Activated T-helper 17 cell treated with anti-CD3 and anti-CD28 coated beads, Interleukin-2, amount 50 U/mL, for 72 hours (primary cell): ENCODE results near the gene LCN12. TPM values are rescaled to one million over a fixed set of nuclear protein-coding genes. Genes with fewer than 3 reads are reported as not detected.

Source experiments
- ATAC-seq: fragments of 150-1000 bp; cut with Tn5 transposase; replicated peaks from 2 replicates; pipeline ENCODE4 v1.10.0; 2021; ENCODE audit warnings: mild to moderate bottlenecking, moderate library complexity
- H3K27ac Mint-ChIP-seq: one replicate; pipeline ENCODE4 v1.8.0; 2022; ENCODE audit warnings: mixed read lengths
- H3K27me3 Mint-ChIP-seq: one replicate; pipeline ENCODE4 v1.8.0; 2022; ENCODE audit warnings: mixed read lengths
- H3K36me3 Mint-ChIP-seq: one replicate; pipeline ENCODE4 v1.8.0; 2022; ENCODE audit warnings: low read depth, mild to moderate bottlenecking, mixed read lengths
- H3K4me1 Mint-ChIP-seq: one replicate; pipeline ENCODE4 v1.8.0; 2022; ENCODE audit warnings: mixed read lengths
- H3K4me3 Mint-ChIP-seq: one replicate; pipeline ENCODE4 v1.8.0; 2022; ENCODE audit warnings: mild to moderate bottlenecking, mixed read lengths
- H3K9me3 Mint-ChIP-seq: one replicate; pipeline ENCODE4 v1.8.0; 2022; ENCODE audit warnings: mixed read lengths
- total RNA-seq, 2 donors: library from RNA; stranded (reverse); gene quantifications; one replicate each; pipeline ENCODE4 v1.2.3, GENCODE V29; 2022

LCN12 gene
- total RNA-seq, 2 donors from 2014 or later, result 0.54 to 2.4 TPM

DNA sequence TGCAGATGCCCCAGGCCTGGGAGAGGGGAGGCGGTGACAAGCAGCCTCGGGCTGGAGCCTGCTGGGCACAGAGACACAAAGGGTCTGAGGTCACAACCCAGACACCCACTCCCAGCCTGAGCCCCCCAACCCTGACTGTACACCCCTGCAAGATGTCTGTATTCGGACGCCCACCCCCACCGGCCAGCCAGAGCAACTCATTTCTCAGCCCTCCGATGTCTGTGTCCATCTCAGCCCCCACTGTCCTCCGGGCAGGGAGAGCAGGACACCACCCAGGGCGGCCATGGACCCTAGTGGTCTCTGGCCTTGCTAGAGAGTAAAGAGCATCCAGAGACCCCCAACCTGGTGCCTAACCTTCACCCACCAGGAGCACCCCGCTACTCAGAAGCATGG, 3.9 kb downstream of the LCN12 start:
- Mint-ChIP-seq H3K27ac (no peak overlapping the region), H3K36me3 (no peaks in the 10 kb centered on the region), H3K4me1 (peaks cover 9% of the 10 kb centered on the region), H3K4me3 (no peak overlapping the region), H3K9me3 (peaks cover 8% of the 10 kb centered on the region), H3K27me3 (no peaks in the 10 kb centered on the region)
- ATAC-seq, result no peak

DNA sequence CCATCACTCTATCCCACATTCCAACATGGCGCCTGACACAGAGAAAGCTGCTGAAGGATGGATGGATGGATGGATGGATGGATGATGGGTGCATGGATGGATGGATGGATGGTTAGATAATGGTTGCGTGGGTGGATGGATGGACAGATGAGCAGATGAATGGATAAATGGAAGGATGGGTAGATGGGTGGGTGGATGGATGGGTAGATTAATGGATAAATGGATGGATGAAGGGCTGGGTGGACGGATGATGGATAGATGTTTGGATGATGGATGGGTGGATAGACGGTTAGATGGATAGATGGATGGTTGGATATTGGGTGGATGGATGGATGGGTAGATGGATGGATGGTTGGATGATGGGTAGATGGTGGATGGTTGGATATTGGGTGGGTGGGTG, 4.5 kb downstream of the LCN12 start:
- no peaks in the 10 kb centered on the region for H3K36me3 Mint-ChIP-seq
- ATAC-seq, result no peak
- H3K4me3 Mint-ChIP-seq, result no peak overlapping the region
- peak overlapping the region; percentile 36 for H3K27ac Mint-ChIP-seq
- peaks cover 9% of the 10 kb centered on the region for H3K4me1 Mint-ChIP-seq
- H3K9me3 Mint-ChIP-seq, result peaks cover 8% of the 10 kb centered on the region
- H3K27me3 Mint-ChIP-seq, result no peaks in the 10 kb centered on the region

DNA sequence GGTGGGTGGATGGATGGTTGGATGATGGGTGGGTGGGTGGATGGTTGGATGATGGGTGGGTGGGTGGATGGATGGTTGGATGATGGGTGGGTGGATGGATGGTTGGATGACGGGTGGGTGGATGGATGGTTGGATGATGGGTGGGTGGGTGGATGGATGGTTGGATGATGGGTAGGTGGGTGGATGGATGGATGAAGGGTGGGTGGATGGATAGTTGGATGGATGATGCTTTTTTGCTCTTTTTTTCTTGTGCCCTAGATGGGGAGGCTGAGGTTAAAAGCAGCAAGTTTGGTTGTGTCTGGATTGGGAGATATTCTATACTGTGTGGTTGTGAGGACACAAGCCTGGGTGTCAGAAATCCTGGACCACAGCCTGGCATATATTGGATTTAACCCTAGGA, 5.4 kb downstream of the LCN12 start:
- no peak overlapping the region for H3K27ac Mint-ChIP-seq
- no peaks in the 10 kb centered on the region for H3K36me3 Mint-ChIP-seq
- H3K9me3 Mint-ChIP-seq, result peaks cover 8% of the 10 kb centered on the region
- H3K4me1 Mint-ChIP-seq, result peaks cover 9% of the 10 kb centered on the region
- no peak overlapping the region for H3K4me3 Mint-ChIP-seq
- ATAC-seq, result no peak
- no peaks in the 10 kb centered on the region for H3K27me3 Mint-ChIP-seq

DNA sequence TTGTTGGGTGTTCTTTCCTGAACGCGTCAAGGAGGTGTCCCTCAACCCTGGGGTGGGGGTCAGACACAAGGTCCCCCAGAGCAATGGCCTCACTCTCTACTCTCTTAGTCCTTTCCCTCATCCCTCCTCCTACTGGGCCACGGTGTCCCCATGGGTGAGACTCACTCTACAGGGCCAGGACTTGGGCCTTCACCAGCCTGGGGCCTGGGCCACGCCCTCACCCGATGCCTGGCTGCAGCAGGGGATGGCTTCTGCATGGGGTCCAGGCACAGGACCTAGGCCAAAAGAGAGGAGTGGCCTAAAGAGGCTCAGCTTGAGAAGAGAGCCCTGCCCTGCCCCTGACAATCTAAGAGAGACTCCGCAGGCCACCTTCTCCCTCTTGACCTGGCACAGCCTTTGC, 5.8 kb downstream of the LCN12 start:
- Mint-ChIP-seq H3K27me3 (no peaks in the 10 kb centered on the region), H3K9me3 (peaks cover 8% of the 10 kb centered on the region), H3K4me1 (peaks cover 9% of the 10 kb centered on the region), H3K27ac (no peak overlapping the region), H3K4me3 (no peak overlapping the region), H3K36me3 (no peaks in the 10 kb centered on the region)
- no peak for ATAC-seq

DNA sequence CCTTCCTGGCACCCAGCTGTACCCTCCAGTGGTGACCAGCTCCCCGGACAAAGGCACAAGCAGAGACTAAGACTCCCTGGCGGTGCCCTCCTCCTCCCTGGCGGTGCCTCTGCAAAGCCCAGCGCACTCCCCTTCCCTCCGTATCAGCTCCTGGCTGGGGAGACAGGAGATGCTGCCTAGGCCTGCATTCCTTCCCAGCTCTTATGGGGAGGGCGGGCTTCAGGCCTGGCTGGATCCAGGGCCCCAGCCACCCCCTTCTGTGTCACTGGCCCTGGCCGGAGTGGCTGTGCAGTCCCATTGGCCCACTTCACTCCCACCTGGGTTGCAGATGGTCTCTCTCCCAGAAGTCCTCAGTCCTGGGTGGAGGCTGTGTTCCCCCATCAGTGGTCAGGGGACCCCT, 6.4 kb downstream of the LCN12 start:
- H3K27ac Mint-ChIP-seq, result no peak overlapping the region
- no peaks in the 10 kb centered on the region for H3K36me3 Mint-ChIP-seq
- H3K9me3 Mint-ChIP-seq, result peaks cover 8% of the 10 kb centered on the region
- H3K4me3 Mint-ChIP-seq, result no peak overlapping the region
- no peaks in the 10 kb centered on the region for H3K27me3 Mint-ChIP-seq
- no peak for ATAC-seq
- peaks cover 9% of the 10 kb centered on the region for H3K4me1 Mint-ChIP-seq

DNA sequence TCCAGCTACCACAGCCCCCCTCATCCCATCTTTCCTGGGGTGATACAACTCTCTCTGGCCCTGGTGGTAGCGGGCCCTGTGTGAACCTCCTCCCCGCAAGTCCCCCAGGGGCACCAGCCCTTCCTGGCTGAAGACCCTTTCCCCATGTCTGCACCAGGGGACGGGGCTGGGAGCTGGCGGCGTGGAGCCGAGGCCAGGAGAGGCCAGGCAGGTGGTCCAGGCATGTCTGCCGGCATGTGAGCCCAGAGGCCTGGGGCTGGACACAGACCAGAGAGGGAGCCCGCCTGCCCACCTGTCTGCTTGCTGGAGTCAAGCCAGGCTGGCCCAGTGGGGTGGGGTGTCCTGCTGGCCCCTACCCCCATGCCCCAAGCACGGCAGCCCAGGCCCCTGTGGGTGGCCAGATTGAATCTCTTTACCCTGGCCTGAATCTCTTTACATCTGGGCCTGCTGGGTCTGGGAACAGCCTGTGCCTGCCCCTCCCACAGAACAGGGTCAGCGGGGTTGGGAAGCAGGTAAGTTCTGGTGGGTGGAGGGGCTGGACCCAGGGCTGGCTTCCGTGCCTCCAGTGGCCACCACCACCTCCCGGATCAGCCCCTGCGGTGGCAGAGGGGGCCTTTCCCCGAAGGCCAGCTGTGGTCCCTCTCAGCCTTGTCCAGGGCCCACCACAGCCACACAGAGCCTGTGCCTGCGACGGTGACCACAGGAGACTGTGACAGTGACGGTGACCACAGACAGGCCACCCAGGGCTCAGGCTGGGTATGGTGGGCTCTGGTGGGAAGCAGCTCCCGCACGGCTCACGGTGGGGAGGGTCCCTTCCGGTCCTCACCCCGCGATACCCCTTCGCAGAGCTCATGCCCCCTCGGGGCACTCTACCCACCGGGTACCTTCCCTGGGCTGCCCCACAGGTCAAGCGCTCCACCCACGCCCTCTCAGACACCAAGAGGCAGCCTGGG, 7.1 kb downstream of the LCN12 start:
- peaks cover 8% of the 10 kb centered on the region for H3K9me3 Mint-ChIP-seq
- H3K4me1 Mint-ChIP-seq, result peaks cover 9% of the 10 kb centered on the region
- no peak overlapping the region for H3K27ac Mint-ChIP-seq
- H3K27me3 Mint-ChIP-seq, result no peaks in the 10 kb centered on the region
- ATAC-seq, result no peak
- H3K36me3 Mint-ChIP-seq, result no peaks in the 10 kb centered on the region
- no peak overlapping the region for H3K4me3 Mint-ChIP-seq

DNA sequence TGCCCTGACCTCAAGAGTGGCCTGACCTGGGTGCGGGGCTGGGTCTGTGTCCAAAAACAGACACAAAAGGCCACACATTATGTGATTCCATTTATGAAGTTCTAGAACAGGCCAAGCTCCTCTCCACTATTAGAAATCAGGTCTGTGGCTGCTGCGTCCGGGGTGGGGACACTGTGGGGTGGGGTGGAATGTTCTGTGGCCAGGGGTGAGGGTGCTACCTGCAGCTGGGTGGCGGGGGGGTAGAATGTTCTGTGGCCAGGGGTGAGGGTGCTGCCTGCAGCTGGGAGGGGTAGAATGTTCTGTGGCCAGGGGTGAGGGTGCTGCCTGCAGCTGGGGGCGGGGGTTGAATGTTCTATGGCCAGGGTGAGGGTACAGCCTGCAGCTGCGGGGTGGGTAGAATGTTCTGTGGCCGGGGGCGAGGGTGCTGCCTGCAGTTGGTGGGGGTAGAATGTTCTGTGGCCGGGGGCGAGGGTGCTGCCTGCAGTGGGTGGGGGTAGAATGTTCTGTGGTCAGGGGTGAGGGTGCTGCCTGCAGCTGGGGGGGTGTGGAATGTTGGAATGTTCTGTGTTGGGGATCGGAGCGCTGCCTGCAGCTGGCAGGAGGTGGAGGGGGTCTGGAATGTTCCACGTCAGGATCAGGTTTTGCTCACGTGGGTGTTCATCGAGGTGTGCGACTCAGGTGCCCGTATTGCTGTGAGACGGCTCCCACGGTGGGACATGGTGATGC, 8.3 kb downstream of the LCN12 start:
- Mint-ChIP-seq H3K4me3 (no peak overlapping the region), H3K27ac (no peak overlapping the region), H3K36me3 (no peaks in the 10 kb centered on the region), H3K4me1 (peaks cover 9% of the 10 kb centered on the region), H3K27me3 (no peaks in the 10 kb centered on the region), H3K9me3 (peaks cover 8% of the 10 kb centered on the region)
- no peak for ATAC-seq

DNA sequence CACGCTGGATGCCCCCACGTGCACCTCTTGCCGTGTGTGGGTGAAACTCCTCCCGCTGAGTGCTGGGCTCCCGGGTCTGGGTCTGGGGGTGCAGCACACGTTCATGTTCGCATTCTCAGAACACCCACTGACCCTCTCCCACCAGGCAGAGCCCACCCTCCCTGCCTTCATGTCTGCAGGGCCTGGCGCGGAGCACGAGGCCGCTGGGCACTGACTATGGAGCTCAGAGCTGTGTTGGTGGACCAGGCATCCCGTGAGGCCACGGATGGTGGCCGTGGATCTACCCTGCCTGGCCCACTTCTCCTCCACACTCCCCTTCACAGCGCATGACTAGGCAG, 8.8 kb downstream of the LCN12 start:
- no peak overlapping the region for H3K27ac Mint-ChIP-seq
- H3K27me3 Mint-ChIP-seq, result no peaks in the 10 kb centered on the region
- peaks cover 8% of the 10 kb centered on the region for H3K9me3 Mint-ChIP-seq
- H3K4me1 Mint-ChIP-seq, result peaks cover 13% of the 10 kb centered on the region
- ATAC-seq, result no peak
- H3K36me3 Mint-ChIP-seq, result no peaks in the 10 kb centered on the region
- no peak overlapping the region for H3K4me3 Mint-ChIP-seq

DNA sequence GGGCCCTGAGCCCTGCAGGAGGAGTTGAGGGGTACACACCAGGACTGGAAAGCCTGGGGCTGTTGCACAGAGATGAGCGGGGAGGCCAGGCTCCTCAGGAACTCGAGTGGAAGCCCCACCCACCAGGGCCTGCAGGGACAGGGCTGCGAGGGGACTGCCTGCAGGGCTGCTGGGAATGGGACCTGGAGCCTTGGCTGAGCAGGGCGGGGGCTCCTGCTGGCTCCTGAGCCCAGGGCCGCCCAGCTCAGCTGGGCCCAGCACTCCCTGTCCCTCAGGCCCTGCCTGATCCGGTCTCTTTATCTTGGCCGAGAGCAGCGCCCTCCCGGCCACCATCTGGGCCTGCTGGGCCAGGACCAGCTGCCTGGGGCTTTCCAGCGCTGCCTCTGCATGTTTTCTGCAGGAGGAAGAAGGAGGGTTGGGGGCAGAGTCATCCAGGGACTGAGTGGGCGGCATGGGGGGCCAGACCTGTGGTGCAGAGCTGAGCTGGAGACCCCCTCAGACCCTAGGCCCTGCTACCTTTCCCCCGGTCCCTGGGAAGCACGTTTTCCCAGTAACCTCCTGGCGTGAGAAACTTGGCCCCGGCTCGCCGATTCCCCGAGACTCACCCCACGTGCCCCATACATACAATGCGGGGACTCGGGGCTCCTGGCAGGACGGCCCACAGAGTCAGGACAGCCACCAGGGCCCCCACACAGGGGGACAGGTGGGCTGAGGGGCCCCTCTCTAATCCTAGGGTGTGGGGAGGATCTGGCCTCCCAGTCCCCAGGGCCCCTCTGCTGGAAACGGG, 9.4 kb downstream of the LCN12 start:
- H3K9me3 Mint-ChIP-seq, result peaks cover 4% of the 10 kb centered on the region
- no peaks in the 10 kb centered on the region for H3K36me3 Mint-ChIP-seq
- no peak for ATAC-seq
- H3K27me3 Mint-ChIP-seq, result no peaks in the 10 kb centered on the region
- H3K4me1 Mint-ChIP-seq, result peaks cover 12% of the 10 kb centered on the region
- no peak overlapping the region for H3K4me3 Mint-ChIP-seq
- no peak overlapping the region for H3K27ac Mint-ChIP-seq

DNA sequence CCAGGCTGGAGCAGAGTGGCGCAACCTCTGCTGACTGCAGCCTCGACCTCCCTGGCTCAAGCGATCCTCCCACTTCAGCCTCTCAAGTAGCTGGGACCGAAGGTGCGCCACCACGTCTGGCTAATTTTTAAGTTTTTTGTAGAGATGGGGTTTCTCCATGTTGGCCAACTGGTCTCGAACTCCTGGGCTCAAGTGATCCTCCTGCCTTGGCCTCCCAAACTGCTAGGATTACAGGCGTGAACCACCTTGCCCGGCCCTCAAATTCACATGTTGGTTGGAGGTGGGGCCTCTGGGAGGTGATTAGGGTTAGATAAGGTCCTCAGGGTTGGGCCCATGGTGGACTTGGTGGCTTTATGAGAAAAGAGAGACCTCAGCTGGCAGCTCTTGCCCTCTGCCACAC, 10.1 kb downstream of the LCN12 start:
- no peaks in the 10 kb centered on the region for H3K27me3 Mint-ChIP-seq
- H3K9me3 Mint-ChIP-seq, result no peaks in the 10 kb centered on the region
- no peak for ATAC-seq
- H3K27ac Mint-ChIP-seq, result no peak overlapping the region
- H3K4me3 Mint-ChIP-seq, result no peak overlapping the region
- H3K4me1 Mint-ChIP-seq, result peaks cover 7% of the 10 kb centered on the region
- no peaks in the 10 kb centered on the region for H3K36me3 Mint-ChIP-seq

DNA sequence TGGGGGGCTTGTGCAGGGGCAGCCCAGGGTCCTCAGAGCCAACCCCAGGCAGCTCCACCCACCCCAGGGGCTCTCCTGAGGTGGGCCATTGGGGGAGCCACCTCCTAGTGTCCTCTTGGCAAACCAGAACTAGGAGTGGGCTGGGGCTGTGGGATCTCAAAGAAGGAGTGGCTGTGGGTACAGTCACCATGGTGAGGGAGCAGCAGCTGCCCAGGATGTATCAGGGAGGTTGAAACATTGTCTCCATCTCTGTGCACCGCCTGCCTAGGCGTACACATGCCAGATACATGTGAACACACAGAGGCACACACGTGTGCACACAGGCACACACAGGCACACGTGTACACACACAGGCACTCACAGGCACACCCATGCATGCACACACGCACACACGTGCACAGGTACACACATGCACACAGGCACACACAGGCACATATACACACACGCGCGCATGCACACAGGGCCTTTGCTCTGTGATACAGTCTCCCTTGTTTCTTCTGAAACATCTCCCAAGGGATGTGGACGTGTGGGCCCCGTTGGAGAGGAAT, 10.7 kb downstream of the LCN12 start:
- Mint-ChIP-seq H3K4me1 (peaks cover 7% of the 10 kb centered on the region), H3K27me3 (no peaks in the 10 kb centered on the region), H3K36me3 (no peaks in the 10 kb centered on the region), H3K27ac (peak overlapping the region; percentile 50), H3K4me3 (no peak overlapping the region), H3K9me3 (no peaks in the 10 kb centered on the region)
- ATAC-seq, result peak; percentile 24

DNA sequence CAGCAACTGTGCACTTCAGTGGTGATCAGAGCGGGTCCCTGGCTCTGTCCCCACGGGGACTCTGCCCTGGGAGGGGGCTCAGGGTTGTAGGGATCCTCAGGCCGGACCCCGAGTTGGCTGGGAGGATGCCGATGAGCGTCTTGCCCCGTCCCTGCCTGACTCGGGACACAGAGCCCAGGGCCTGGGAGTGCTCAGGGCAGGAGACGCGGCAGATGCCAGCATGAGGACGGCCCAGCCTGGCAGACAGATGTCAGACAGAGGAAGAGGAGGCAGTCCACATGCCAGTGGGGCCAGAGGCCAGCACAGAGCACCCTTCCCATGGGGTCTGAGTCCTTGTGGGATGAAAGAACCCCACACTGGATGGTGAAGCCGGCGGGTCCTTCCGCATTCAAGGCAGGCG, 11.3 kb downstream of the LCN12 start:
- Mint-ChIP-seq H3K4me3 (no peak overlapping the region), H3K36me3 (no peaks in the 10 kb centered on the region), H3K27ac (peak overlapping the region; percentile 50), H3K4me1 (peaks cover 7% of the 10 kb centered on the region), H3K27me3 (no peaks in the 10 kb centered on the region), H3K9me3 (no peaks in the 10 kb centered on the region)
- ATAC-seq, result no peak

DNA sequence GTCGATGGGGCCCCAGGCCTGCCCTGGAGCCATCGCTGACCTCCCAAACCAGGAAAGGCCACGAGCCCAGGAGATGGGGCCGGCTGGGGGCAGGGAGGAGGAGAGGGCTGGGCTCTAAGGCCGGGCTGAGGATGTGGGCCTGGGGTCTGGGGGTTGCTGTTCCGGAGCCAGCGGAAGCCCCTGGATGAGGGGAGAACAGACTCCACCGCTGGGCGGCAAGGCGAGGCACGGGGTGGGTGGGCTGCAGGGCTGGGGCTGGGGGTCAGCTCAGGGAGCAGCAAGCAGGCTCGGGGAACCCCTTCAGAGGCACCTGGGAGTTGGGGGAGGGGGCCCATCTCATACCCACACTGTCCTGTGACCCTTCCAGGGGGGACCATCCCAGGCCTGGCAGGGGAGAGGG, 11.7 kb downstream of the LCN12 start:
- H3K36me3 Mint-ChIP-seq, result no peaks in the 10 kb centered on the region
- H3K4me3 Mint-ChIP-seq, result no peak overlapping the region
- ATAC-seq, result no peak

DNA sequence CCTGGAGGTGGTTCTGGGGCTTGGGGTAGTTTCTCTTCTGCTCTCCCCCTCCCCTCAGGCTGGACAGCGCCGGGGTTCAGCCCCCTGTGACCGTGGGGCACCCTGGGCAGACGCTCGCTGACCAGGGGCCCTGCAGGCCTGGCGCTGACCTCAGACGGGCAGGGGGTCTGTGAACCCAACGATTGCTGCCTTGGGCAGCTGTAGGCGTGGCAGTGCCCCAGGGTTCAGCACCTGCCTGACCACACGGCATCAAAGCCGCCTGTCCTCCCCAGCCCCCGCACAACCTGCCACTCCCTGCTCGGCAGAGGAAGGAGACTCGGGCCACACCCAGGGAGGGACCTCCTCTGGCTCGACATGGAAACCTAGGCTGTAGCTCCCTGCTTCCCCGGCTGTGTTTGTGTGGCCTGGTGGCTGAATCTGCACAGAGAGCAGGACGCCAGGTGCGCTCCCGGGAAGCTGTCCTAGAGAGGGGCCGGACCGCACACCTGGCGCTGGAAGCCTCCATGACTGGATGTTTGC, 12.2 kb downstream of the LCN12 start:
- H3K4me1 Mint-ChIP-seq, result peaks cover 7% of the 10 kb centered on the region
- H3K27me3 Mint-ChIP-seq, result no peaks in the 10 kb centered on the region
- H3K4me3 Mint-ChIP-seq, result peak overlapping the region; percentile 24
- ATAC-seq, result no peak
- no peaks in the 10 kb centered on the region for H3K36me3 Mint-ChIP-seq
- peak overlapping the region; percentile 44 for H3K27ac Mint-ChIP-seq
- H3K9me3 Mint-ChIP-seq, result no peaks in the 10 kb centered on the region

More for the DNA sequence above, 11.7 kb downstream of the LCN12 start:
- Mint-ChIP-seq H3K27ac (no peak overlapping the region), H3K4me1 (peaks cover 7% of the 10 kb centered on the region), H3K9me3 (no peaks in the 10 kb centered on the region), H3K27me3 (no peaks in the 10 kb centered on the region)
